Large intestine (tissue), 3 donors: ENCODE measurements around the gene TRIO. TPM values are rescaled to one million over a fixed set of nuclear protein-coding genes. Genes with fewer than 3 reads are reported as not detected.

Experiments used
- DNase-seq, 2 donors: peaks; one replicate each; pipeline versions ENCODE4 v3.0.0 to v3.0.0-alpha.2; 2013
- H3K27ac ChIP-seq: one replicate; pipeline ENCODE4 v1.5.1; 2013; ENCODE audit warnings: low read length
- H3K27me3 ChIP-seq: 2 replicates; pipeline ENCODE4 v1.6.1; 2013; ENCODE audit warnings: low read length; ENCODE audit not compliant: control insufficient read depth, insufficient read depth
- H3K36me3 ChIP-seq: 2 replicates; pipeline ENCODE4 v1.6.1; 2013; ENCODE audit warnings: low read length; ENCODE audit not compliant: control insufficient read depth, insufficient read depth
- H3K4me1 ChIP-seq: one replicate; pipeline ENCODE4 v1.6.1; 2013; ENCODE audit warnings: low read length; ENCODE audit not compliant: control insufficient read depth, insufficient read depth
- H3K4me3 ChIP-seq: one replicate; pipeline ENCODE4 v1.5.1; 2013; ENCODE audit warnings: low read length
- H3K9me3 ChIP-seq: one replicate; pipeline ENCODE4 v1.6.1; 2013; ENCODE audit warnings: mild to moderate bottlenecking, low read depth, low read length, moderate library complexity; ENCODE audit not compliant: control insufficient read depth
- WGBS: methylation state at CpG from one replicate; pipeline ENCODE4 v1.1.5; 2013; ENCODE audit warnings: low lambda C conversion rate; ENCODE audit not compliant: insufficient coverage; 5-methylcytosine and 5-hydroxymethylcytosine counted together
- polyA plus RNA-seq: library from polyadenylated mRNA; unstranded; fragments of 120-200 nt; gene quantifications from one replicate; pipeline ENCODE4 v1.2.1, GENCODE V29; 2013

The TRIO gene
- polyA plus RNA-seq, 1 donor, result 66.6 TPM

DNA sequence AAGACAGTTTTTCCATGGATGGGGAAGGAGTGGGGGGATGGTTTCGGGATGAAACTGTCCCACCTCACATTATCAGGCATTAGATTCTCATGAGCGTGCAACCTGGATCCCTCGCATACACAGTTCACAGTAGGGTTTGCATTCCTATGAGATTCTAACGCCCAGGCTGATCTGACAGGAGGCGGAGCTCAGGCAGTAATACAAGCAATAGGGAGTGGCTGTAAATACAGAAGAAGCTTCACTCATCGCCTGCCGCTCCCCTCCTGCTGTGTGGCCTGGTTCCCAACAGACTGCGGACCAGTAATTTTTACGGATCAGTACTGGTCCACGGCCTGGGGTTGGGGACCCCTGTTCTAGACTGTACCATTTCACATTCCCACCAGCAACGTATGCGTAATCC is 370.1 kb downstream of the TRIO start:
- H3K27me3 ChIP-seq, result no peaks in the 10 kb centered on the region
- no peak for DNase-seq
- H3K36me3 ChIP-seq, result peaks cover 5% of the 10 kb centered on the region
- no CpG with 5 or more reads among the region's 12 CpGs for WGBS
- H3K9me3 ChIP-seq, result no peaks in the 10 kb centered on the region
- H3K4me1 ChIP-seq, result no peaks in the 10 kb centered on the region
- no peak overlapping the region for H3K27ac ChIP-seq
- H3K4me3 ChIP-seq, result no peak overlapping the region

DNA sequence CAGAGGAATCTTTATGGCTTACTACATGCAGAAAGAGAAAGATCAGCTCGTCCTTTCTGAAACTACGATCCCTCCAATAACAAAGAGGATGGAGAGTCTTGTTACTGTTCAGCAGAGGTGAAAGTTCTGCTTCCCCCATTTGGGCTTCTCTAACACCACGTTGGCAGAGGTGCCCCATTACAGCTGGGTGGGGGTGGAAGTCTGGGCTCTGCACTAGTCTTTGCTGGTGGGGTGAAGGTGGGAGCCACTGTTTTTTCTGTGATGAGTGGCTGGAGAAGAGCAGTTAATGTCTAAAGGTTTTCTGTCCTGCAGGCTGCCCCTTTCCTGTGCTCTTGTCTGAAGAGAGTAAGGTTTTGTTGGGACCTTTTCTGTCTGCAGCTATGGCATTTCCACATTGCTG is 373.8 kb downstream of the TRIO start:
- no peaks in the 10 kb centered on the region for H3K27me3 ChIP-seq
- H3K9me3 ChIP-seq, result no peaks in the 10 kb centered on the region
- H3K36me3 ChIP-seq, result no peaks in the 10 kb centered on the region
- no CpG with 5 or more reads among the region's 3 CpGs for WGBS
- no peak overlapping the region for H3K4me3 ChIP-seq
- H3K27ac ChIP-seq, result no peak overlapping the region
- no peak for DNase-seq
- no peaks in the 10 kb centered on the region for H3K4me1 ChIP-seq

DNA sequence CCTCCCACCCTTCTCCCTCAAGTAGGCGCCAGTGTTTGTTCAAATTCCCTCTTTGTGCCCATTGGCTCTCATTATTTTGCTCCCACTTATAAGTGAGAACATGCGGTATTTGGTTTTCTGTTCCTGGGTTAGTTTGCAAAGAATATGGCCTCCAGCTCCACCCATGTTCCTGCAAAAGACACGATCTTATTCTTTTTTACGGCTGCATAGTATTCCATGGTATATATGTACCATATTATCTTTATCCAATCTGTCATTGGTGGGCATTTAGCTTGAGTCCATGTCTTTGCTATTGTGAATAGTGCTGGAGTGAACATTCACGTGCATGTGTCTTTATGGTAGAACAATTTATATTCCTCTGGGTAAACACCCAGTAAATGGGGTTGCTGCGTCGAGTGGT is 375.5 kb downstream of the TRIO start:
- H3K9me3 ChIP-seq, result peaks cover 2% of the 10 kb centered on the region
- no peaks in the 10 kb centered on the region for H3K27me3 ChIP-seq
- DNase-seq, result no peak
- WGBS, result 100% methylated on average over 4 of the region's 7 CpGs
- H3K36me3 ChIP-seq, result no peaks in the 10 kb centered on the region
- no peak overlapping the region for H3K27ac ChIP-seq
- H3K4me3 ChIP-seq, result no peak overlapping the region
- H3K4me1 ChIP-seq, result no peaks in the 10 kb centered on the region

DNA sequence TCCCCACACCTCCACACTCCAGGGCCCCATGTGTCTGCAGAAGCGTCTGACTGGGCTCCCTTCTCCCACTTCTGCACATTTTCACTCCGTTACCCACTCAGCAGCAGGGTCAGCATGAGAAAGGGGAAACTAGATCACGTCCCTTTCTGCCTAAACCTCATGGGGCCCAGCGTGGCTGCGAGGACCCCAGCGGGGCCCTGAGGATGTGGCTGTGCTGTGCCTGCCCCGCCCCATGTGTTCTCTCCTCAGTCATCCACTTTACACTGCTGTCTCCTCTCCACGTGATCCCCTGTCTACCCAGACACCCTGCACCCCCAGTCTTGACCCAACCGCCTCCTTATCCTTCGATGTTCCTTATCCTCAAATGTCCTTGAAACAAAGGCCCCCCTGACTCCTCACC is 378.6 kb downstream of the TRIO start:
- H3K27ac ChIP-seq, result no peak overlapping the region
- no CpG with 5 or more reads among the region's 10 CpGs for WGBS
- no peak for DNase-seq

DNA sequence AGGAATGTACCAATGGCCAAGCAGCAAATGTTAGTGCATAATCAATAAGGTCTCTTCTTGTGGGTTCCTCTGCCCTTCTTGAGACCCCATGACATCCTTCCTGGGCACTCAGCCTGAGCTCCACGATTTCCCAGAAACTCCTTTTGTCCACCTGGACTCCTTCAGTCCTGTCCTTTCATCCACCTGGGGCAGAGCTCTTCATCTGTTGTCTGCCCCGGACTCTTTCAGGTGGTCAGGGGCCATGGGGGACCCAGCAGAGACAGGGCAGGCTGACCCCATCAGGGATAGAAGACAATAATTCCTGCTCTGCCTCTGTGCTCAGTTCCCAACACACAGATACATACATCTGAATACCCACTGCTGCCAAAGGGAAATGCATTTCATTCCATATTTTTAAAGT is 379.6 kb downstream of the TRIO start:
- no peaks in the 10 kb centered on the region for H3K4me1 ChIP-seq
- H3K9me3 ChIP-seq, result peaks cover 2% of the 10 kb centered on the region
- no peak overlapping the region for H3K4me3 ChIP-seq
- no CpG with 5 or more reads among the region's 2 CpGs for WGBS
- DNase-seq, result no peak
- H3K27me3 ChIP-seq, result no peaks in the 10 kb centered on the region
- H3K36me3 ChIP-seq, result no peaks in the 10 kb centered on the region
- no peak overlapping the region for H3K27ac ChIP-seq

More for the DNA sequence above, 378.6 kb downstream of the TRIO start:
- Histone ChIP-seq H3K9me3 (peaks cover 2% of the 10 kb centered on the region), H3K36me3 (no peaks in the 10 kb centered on the region), H3K4me3 (no peak overlapping the region), H3K4me1 (no peaks in the 10 kb centered on the region), H3K27me3 (no peaks in the 10 kb centered on the region)

DNA sequence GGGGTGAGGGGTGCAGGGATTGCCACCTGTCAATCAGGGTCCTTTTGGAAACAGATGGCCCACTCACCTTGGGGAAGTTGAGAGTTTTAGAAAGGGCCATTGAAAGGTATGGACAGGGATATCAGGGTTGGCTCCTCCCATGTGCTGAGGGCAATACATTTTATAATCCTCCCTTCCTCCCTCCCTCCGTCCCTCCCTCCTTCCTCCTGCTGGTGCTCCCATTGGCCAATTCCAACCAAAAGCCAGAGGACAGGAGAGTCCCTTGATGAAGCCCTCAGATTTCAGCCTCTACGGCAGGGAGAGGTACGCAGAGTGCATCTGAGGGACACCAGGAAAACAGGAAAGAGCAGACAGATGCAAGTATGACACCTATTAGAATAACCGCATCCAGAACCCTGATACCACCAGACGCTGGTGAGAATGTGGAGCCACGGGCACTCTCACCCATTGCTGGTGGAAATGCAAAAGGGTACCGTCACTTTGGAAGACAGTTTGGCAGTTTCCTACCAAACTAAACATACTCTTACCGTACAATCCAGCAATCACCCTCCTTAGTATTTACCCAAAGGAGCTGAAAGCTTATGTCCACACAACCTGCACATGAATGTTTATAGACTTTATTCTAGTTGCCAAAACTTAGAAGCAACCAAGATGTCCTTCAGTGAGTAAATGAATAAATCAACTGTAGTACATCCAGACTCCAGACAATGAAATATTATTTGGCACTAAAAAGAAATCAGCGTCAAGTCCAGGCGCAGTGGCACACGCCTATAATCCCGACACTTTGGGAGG is 380.3 kb downstream of the TRIO start:
- Histone ChIP-seq H3K27me3 (no peaks in the 10 kb centered on the region), H3K36me3 (no peaks in the 10 kb centered on the region), H3K9me3 (peaks cover 2% of the 10 kb centered on the region), H3K4me1 (no peaks in the 10 kb centered on the region), H3K4me3 (no peak overlapping the region), H3K27ac (no peak overlapping the region)
- no peak for DNase-seq
- WGBS, result no CpG with 5 or more reads among the region's 12 CpGs

DNA sequence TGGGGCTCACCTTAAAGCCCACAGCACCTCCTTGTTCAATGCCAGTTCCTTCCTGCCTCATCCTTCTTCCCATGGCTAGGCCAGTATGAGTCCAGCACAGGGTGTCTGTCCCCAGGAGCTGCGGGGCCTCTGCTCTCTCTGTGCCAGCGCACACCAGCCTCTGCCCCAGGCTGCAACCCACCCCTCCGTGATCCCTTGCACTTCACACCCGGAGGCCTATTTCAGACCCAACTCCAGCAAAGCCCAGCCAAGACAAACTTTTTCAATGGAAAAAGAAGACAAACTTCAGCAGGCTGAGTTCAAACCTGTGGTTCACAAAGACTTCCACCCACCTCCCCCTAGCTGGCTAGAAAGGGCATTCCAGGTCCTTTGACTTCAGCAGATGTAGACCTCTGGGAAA is 382.3 kb downstream of the TRIO start:
- no peak for DNase-seq
- H3K4me3 ChIP-seq, result no peak overlapping the region
- H3K27me3 ChIP-seq, result no peaks in the 10 kb centered on the region
- H3K9me3 ChIP-seq, result peaks cover 2% of the 10 kb centered on the region
- H3K4me1 ChIP-seq, result no peaks in the 10 kb centered on the region
- no peak overlapping the region for H3K27ac ChIP-seq
- no CpG with 5 or more reads among the region's 4 CpGs for WGBS
- H3K36me3 ChIP-seq, result no peaks in the 10 kb centered on the region

DNA sequence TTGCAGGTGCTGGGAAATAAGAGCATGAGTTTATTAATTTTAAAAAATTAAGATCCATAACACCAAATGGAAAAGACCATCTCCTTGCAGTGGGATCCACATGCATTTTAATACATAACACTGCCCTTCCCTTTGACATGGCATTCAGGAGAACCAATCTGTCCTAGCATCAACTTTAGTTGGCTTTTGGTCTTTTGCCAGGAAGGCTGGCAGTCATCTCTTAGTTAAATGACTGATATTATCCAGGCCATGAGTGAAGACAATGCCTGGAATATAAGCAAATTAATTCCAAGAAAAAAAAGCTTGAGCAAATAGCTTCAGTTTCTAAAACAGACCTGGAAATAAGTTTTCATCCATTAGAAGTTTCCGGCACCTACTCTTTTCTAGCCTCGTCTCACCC is 383.4 kb downstream of the TRIO start:
- Histone ChIP-seq H3K36me3 (no peaks in the 10 kb centered on the region), H3K27ac (no peak overlapping the region), H3K27me3 (no peaks in the 10 kb centered on the region), H3K4me1 (no peaks in the 10 kb centered on the region), H3K9me3 (peaks cover 2% of the 10 kb centered on the region), H3K4me3 (no peak overlapping the region)
- 100% methylated on average over 1 of the region's 2 CpGs for WGBS
- no peak for DNase-seq

DNA sequence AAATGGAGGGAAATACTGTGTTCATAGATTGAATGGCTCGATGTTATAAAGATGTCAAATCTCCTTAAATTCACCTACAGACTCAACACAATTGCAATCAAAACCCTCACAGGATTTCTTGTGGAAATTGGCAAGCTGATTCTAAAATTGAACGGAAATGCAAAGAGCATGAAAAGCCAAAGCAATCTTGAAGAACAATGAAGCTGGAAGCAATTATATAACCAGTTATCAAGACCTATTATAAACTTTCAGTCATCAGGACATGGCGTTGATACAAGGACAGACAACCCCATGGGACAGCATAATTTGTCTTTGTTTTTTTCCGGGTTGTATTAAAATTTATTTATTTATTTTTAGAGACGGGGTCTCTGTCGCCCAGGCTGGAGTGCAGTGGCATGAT is 385.0 kb downstream of the TRIO start:
- Histone ChIP-seq H3K9me3 (peaks cover 2% of the 10 kb centered on the region), H3K4me3 (no peak overlapping the region), H3K36me3 (no peaks in the 10 kb centered on the region), H3K4me1 (no peaks in the 10 kb centered on the region), H3K27ac (no peak overlapping the region), H3K27me3 (no peaks in the 10 kb centered on the region)
- no peak for DNase-seq
- WGBS, result 100% methylated on average over 2 of the region's 6 CpGs

DNA sequence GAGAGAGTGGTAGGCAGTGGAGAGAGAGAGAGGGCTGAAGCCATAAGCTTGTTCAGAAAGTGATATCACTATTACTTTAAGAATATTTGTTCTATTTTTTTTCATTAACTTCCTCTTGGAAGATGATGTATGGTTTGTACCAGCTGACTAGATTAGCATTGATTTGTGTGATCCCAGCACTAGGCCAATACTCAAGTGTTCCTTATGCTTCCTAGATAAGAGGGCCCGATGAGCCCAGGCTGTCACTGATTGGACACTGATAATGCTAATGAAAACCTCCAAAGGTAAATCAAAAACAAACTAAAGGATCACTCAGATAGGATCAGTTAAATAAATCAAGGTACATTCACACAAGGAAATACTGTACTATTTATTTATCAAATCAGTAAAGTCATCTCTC is 385.8 kb downstream of the TRIO start:
- WGBS, result no CpG with 5 or more reads among the region's 1 CpG
- Histone ChIP-seq H3K4me3 (no peak overlapping the region), H3K36me3 (no peaks in the 10 kb centered on the region), H3K27ac (no peak overlapping the region), H3K9me3 (no peaks in the 10 kb centered on the region), H3K27me3 (no peaks in the 10 kb centered on the region), H3K4me1 (no peaks in the 10 kb centered on the region)
- no peak for DNase-seq

DNA sequence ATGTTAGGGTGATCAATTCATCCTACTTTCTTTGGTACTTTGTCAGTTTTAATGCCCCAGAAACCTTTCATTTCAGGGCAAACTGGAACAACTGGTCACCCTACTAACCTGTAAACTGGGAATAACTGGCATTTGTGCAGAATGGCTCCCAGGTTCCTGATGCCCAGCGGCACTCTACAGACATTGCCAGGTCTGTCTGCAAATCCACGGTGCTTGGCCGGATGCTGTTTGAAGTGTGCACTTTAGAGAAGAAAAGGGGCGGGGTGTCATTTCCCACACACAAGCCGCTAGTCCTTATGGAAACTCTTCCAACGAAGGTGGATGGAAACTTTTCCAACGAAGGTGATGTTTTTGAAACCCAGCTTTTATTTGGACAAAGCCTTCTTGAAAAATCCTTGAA is 388.5 kb downstream of the TRIO start:
- DNase-seq, result no peak
- WGBS, result 50% methylated on average over 1 of the region's 7 CpGs
- H3K4me1 ChIP-seq, result no peaks in the 10 kb centered on the region

More for the DNA sequence above, 388.5 kb downstream of the TRIO start:
- Histone ChIP-seq H3K4me3 (no peak overlapping the region), H3K27me3 (no peaks in the 10 kb centered on the region), H3K27ac (no peak overlapping the region), H3K36me3 (no peaks in the 10 kb centered on the region), H3K9me3 (no peaks in the 10 kb centered on the region)
